Measurements from ENCODE around the gene PALB2.
A peak's percentile ranks its signal among the peaks of the same experiment; 100 is the strongest.

The PALB2 gene

GRCh38 chr16:23580391-23580790 is 60.7 kb downstream of the PALB2 start:
- DNase-seq = no peak

GRCh38 chr16:23579371-23579770 is 61.7 kb downstream of the PALB2 start:
- DNase-seq = no peak

- no peak for DNase-seq
These were observed 62.8 kb downstream of the PALB2 start for GRCh38 chr16:23578101-23578830.

GRCh38 chr16:23577493-23577892 is 63.6 kb downstream of the PALB2 start:
- no peak for DNase-seq

GRCh38 chr16:23575834-23576233 is 65.3 kb downstream of the PALB2 start:
- DNase-seq = no peak

GRCh38 chr16:23573817-23574216 is 67.3 kb downstream of the PALB2 start:
- DNase-seq = no peak

GRCh38 chr16:23572394-23572793 is 68.7 kb downstream of the PALB2 start:
- DNase-seq = no peak

GRCh38 chr16:23571895-23572294 is 69.2 kb downstream of the PALB2 start:
- no peak for DNase-seq

- no peak for DNase-seq
These were observed 70.0 kb downstream of the PALB2 start for GRCh38 chr16:23570992-23571632.

- DNase-seq = no peak
These were observed 73.5 kb downstream of the PALB2 start for GRCh38 chr16:23567602-23568001.

- DNase-seq = no peak
These were observed 74.4 kb downstream of the PALB2 start for GRCh38 chr16:23566724-23567123.

- no peak for DNase-seq
These were observed 76.3 kb downstream of the PALB2 start for GRCh38 chr16:23564575-23565363.

GRCh38 chr16:23563186-23563585 is 77.9 kb downstream of the PALB2 start:
- no peak for DNase-seq

- DNase-seq = no peak
These were observed 78.6 kb downstream of the PALB2 start for GRCh38 chr16:23562505-23562904.

- DNase-seq = no peak
These were observed 79.5 kb downstream of the PALB2 start for GRCh38 chr16:23561586-23561985.

- no peak for DNase-seq
These were observed 83.1 kb downstream of the PALB2 start for GRCh38 chr16:23557779-23558702.

GRCh38 chr16:23556881-23557778 is 84.0 kb downstream of the PALB2 start, which contains the start of the genes EARS2 and UBFD1:
EARS2 (minus strand) TSS chr16:23557350; CDS start chr16:23557343, 7 bp downstream.
UBFD1 (plus strand) TSS chr16:23557727; CDS start chr16:23557743, 16 bp downstream.
- DNase-seq = peak; percentile 97

- no peak for DNase-seq
These were observed 86.6 kb downstream of the PALB2 start for GRCh38 chr16:23554536-23554935.

Data from NCI-H226 (cell line).